ENCODE results near the gene CAMK1D. TPM values are rescaled to one million over a fixed set of nuclear protein-coding genes. Genes with fewer than 3 reads are reported as not detected.

The CAMK1D gene
- total RNA-seq, 2 experiments from 2014 or later = 15.4 to 15.5 TPM

DNA sequence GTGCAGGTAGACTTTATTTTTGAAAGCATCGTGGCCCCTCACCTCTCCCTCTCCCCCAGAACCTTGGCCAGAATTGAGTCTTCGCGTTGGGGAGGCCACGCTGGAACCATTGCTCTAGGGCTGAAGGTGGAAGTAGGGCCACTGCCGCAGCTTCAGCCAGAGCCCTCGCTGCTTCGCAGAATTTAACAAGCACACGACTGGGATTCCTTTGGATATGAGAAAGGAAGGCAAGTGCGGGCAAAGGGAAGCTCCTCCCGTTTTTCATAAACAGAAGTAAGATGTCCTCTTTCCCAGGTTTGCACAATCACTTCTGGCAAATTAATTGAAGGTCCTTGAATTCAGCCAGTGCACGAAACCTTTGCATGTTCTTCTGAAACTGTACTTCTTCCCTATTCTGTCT lies 484.1 kb downstream of the CAMK1D start:
- ChIA-PET POLR2A (no interaction called here), CTCF (interaction anchor here (0.7 to 1.1 kb wide), 2 partner anchors 19 to 555 kb away, joined by 4 read pairs; no protein-coding TSS in a partner anchor)
- Mint-ChIP-seq H3K27ac (no peak overlapping the region), H3K9me3 (no peaks in the 10 kb centered on the region), H3K27me3 (no peaks in the 10 kb centered on the region), H3K4me1 (no peaks in the 10 kb centered on the region), H3K4me3 (no peak overlapping the region), H3K36me3 (ENCODE audit: low read depth) (no peaks in the 10 kb centered on the region)
- DNase-seq = no peak

DNA sequence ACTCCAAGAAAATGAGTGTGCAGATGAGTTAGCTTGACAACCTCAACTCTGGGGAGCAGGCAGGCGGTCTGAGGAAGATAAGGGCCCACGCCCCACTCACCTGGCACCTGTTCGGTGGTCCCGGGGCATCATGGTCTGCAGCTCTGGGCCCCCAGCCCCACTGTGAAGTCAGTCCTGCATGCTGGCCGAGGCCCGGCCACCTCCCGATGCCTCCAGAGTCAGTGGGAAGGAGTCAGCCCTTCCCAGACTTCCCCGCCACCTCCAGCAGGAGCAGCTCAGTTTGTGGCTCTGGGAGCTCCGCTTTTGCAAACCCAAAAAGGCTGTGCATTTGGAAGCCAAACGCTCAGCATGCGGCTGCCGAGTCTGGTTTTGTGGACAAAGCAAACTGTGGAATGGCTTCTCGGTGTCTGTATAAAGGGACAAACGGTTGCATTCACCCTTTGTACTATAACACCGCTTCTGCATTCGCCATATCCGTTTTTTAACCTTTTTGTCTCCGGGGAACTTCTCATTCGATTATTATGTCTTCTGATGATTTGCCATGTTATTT lies 484.8 kb downstream of the CAMK1D start:
- ChIA-PET POLR2A (no interaction called here), CTCF (interaction anchor here (0.7 to 1.1 kb wide), 2 partner anchors 19 to 555 kb away, joined by 4 read pairs; no protein-coding TSS in a partner anchor)
- Mint-ChIP-seq H3K36me3 (ENCODE audit: low read depth) (no peaks in the 10 kb centered on the region), H3K27me3 (no peaks in the 10 kb centered on the region), H3K9me3 (no peaks in the 10 kb centered on the region), H3K4me3 (no peak overlapping the region), H3K4me1 (no peaks in the 10 kb centered on the region), H3K27ac (no peak overlapping the region)
- no peak for DNase-seq

DNA sequence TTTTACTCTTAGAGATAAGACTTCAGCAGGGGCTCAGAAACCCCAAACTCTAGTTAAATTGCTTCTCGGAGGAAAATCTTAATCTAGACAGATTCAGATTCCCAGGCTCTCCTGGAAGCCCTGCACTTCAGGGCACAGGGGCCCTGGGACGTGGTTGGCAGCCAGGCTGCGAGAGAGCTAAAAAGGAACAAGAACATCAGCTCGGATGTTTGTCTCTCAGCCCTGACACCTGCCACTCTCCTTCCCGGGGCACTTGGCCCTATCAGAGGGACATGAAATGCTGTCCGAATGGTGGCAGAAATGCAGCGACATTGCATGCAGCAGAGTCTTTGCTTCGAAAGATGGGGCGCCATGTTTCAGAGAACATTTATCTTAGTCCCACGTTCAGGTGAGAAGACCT lies 485.4 kb downstream of the CAMK1D start:
- CTCF ChIA-PET = no interaction called here
- Mint-ChIP-seq H3K27me3 (no peaks in the 10 kb centered on the region), H3K27ac (no peak overlapping the region), H3K9me3 (no peaks in the 10 kb centered on the region), H3K4me3 (no peak overlapping the region), H3K4me1 (no peaks in the 10 kb centered on the region), H3K36me3 (ENCODE audit: low read depth) (no peaks in the 10 kb centered on the region)
- POLR2A ChIA-PET = no interaction called here
- no peak for DNase-seq

DNA sequence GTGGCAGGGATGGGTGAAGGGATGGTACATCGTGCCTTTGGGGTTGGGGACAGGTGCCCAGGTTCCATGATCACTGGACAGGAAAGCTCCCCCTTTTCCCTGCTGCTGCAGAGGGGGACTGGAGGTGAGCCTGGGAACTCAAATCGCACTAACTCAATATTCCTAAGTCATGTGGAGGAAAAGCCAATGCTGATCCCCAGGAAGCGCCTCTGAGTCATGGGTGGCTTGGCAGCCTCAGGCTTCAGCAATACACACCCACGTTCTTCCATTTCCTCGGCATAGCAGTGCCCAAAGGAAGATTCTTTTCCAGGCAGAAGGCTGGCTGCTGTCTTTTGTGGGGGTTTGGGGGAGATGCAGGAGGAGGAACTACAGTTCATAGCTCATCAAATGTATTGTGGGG lies 486.4 kb downstream of the CAMK1D start:
- no peak overlapping the region for H3K4me3 Mint-ChIP-seq
- no peaks in the 10 kb centered on the region for H3K9me3 Mint-ChIP-seq
- H3K36me3 Mint-ChIP-seq (ENCODE audit: low read depth) = no peaks in the 10 kb centered on the region
- POLR2A ChIA-PET = interaction anchor here (0.6 kb wide), 1 partner anchor 15 kb away, joined by 5 read pairs; no protein-coding TSS in a partner anchor
- H3K27ac Mint-ChIP-seq = no peak overlapping the region
- no peaks in the 10 kb centered on the region for H3K27me3 Mint-ChIP-seq
- CTCF ChIA-PET = interaction anchor here (0.8 kb wide), 1 partner anchor 188 kb away, joined by 3 read pairs; no protein-coding TSS in a partner anchor
- DNase-seq = no peak
- H3K4me1 Mint-ChIP-seq = no peaks in the 10 kb centered on the region

DNA sequence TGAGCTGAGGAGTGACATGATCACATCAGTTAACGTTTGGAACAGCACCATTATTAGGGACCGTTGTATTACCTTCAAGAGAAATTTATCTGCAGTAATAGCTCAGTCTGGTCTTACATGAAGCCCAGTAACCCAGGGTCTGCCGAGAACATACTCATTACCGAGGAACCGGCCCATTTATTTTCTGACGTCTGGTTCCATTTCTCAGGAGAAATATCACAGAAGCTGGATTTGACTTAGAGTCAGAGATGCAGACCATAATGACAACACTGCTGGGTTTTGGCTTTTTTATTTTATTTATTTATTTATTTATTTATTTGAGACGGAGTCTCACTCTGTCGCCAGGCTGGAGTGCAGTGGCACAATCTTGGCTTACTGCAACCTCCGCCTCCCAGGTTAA lies 489.0 kb downstream of the CAMK1D start:
- no peaks in the 10 kb centered on the region for H3K27me3 Mint-ChIP-seq
- ChIA-PET CTCF (no interaction called here), POLR2A (interaction anchor here (0.6 kb wide), 1 partner anchor 18 kb away, joined by 3 read pairs; no protein-coding TSS in a partner anchor)
- no peaks in the 10 kb centered on the region for H3K36me3 Mint-ChIP-seq (ENCODE audit: low read depth)
- no peaks in the 10 kb centered on the region for H3K9me3 Mint-ChIP-seq
- no peaks in the 10 kb centered on the region for H3K4me1 Mint-ChIP-seq
- H3K27ac Mint-ChIP-seq = no peak overlapping the region
- no peak overlapping the region for H3K4me3 Mint-ChIP-seq
- DNase-seq = no peak

DNA sequence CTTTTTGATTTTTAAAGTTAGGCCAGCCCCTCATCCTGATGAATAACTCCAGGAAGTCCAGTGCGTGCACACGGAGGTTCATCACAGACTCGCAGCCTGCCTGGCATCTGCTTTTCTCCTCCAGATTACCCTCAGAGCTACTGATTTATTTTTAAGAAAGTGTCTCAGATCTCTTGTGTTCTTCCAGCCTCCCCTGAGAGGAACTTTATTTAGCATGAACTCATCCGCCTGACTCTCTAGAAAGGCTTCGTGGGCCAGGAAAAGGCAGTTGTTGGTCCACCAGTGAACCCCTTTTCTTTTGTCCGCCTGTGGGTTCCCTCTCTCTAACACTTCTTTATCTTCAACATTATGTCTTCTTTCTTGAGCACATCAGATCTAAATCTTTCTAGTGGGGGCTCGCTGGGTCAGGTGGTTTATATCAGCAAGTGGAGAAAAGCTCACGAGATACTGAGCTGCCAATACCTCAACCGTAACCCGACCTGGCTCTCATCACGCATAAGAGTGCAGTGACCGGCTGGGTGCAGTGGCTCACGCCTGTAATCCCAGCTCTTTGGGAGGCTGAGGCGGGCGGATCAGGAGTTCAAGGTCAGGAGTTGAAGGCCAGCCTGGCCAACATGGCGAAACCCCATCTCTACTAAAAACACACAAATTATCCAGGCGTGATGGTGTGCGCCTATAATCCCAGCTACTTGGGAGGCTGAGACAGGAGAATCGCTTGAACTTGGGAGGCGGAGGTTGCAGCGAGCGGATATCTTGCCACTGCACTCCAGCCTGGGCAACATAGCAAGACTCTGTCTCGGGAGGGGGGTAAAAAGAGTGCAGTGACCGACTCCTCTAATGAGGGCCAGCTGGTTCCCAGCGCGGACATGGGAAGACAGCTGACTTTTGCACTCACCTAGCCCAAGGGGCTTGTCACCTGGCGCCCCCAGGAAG lies 489.9 kb downstream of the CAMK1D start:
- POLR2A ChIA-PET = interaction anchor here (0.6 kb wide), 1 partner anchor 17 kb away, joined by 3 read pairs; no protein-coding TSS in a partner anchor
- CTCF ChIA-PET = no interaction called here
- no peaks in the 10 kb centered on the region for H3K4me1 Mint-ChIP-seq
- H3K36me3 Mint-ChIP-seq (ENCODE audit: low read depth) = no peaks in the 10 kb centered on the region
- no peaks in the 10 kb centered on the region for H3K9me3 Mint-ChIP-seq
- H3K27ac Mint-ChIP-seq = no peak overlapping the region
- H3K4me3 Mint-ChIP-seq = no peak overlapping the region
- DNase-seq = no peak
- H3K27me3 Mint-ChIP-seq = no peaks in the 10 kb centered on the region

DNA sequence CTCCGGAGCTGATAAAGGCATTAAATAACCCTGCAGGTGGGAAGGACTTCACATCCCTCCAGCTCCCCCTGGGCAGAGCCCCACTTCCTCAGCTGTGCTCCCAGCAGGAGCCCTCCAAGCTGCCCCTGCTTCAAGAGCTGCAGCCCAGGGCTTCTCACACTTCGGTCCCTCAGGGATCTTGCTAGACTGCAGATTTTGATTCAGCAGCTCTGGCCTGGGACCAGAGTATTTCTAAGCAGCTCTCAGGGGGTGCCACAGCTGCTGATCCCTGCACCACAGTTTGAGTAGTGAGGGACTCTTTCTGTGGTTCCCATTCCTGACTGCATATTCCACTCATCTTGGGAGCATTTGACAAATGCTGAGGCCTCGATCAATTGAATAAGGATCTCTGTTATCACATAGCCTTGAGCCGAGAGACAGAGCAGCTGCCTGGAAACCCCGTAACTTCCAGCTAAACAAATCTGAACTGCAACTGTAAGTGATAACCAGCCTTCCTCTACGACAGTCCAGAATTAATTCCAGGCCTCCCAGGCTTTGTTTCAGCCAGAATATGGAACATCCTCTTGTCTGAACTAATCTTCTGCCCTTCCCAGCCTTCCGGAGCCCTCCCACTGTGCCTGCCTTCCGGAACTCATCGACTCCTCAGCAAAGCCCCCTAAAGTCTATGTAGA lies 490.7 kb downstream of the CAMK1D start:
- H3K27me3 Mint-ChIP-seq = no peaks in the 10 kb centered on the region
- DNase-seq = no peak
- no peaks in the 10 kb centered on the region for H3K36me3 Mint-ChIP-seq (ENCODE audit: low read depth)
- ChIA-PET CTCF (no interaction called here), POLR2A (no interaction called here)
- H3K9me3 Mint-ChIP-seq = no peaks in the 10 kb centered on the region
- H3K27ac Mint-ChIP-seq = no peak overlapping the region
- H3K4me1 Mint-ChIP-seq = no peaks in the 10 kb centered on the region
- no peak overlapping the region for H3K4me3 Mint-ChIP-seq

DNA sequence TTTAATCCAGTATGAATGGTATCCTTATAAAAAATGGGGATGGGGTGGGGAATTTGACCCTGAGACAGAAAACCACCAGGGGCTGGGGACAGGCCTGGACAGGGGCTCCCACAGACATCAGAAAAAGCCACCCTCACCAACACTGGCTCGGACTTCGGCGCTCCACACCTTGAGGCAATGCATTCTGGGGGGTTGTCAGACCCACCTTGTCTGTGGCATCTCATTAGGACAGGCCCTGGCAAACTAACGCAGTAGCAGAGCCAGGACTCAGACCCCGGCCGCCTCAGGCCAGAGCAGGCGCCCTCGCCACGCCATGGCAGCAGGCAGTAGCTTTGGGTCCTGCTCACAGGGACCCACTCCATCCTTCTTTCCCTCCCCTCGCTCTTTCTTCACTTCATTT lies 492.1 kb downstream of the CAMK1D start:
- H3K27ac Mint-ChIP-seq = no peak overlapping the region
- no peaks in the 10 kb centered on the region for H3K36me3 Mint-ChIP-seq (ENCODE audit: low read depth)
- H3K27me3 Mint-ChIP-seq = no peaks in the 10 kb centered on the region
- no peak for DNase-seq
- H3K4me3 Mint-ChIP-seq = no peak overlapping the region
- POLR2A ChIA-PET = no interaction called here
- H3K9me3 Mint-ChIP-seq = no peaks in the 10 kb centered on the region
- CTCF ChIA-PET = no interaction called here
- no peaks in the 10 kb centered on the region for H3K4me1 Mint-ChIP-seq

DNA sequence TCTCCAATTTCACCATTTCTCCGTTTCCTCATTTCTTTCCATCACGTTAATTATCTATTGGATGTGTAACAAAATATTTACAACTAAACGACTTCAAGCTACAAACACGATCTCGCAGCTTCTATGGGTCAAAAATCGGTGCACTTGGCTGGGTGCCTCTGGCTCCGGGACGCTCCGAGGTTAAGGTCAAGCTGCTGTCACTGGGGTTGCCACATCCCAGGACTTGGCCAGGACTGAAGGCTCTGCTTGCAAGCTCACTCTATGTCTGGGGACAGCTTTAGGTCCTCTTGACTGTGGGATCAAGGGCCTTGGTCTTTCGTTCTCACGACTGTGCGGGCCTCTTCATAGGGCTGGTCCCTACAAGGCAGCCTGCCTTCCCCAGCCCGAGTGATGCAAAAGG lies 492.5 kb downstream of the CAMK1D start:
- Mint-ChIP-seq H3K4me1 (no peaks in the 10 kb centered on the region), H3K27ac (no peak overlapping the region), H3K27me3 (peaks cover under 1% of the 10 kb centered on the region), H3K9me3 (no peaks in the 10 kb centered on the region), H3K36me3 (ENCODE audit: low read depth) (no peaks in the 10 kb centered on the region), H3K4me3 (no peak overlapping the region)
- ChIA-PET CTCF (no interaction called here), POLR2A (no interaction called here)
- no peak for DNase-seq

DNA sequence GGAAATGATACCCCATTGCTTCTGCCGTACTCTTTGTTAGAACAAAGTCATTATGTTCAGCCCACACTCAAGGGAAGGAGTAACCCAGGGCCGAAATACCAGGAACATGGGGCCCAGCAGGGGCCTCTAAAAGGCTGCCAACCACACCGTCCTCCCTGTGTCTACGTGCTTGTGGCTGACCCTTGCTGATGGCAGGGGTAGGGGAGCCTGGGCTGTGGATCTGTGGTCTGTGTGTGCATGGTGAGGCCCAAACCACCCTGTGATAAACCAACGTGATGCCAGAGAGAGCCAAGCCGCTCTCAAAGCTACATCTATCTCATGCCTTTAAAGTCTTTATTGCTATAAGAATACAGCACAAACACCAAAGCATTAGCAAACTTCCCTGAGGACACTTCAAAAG lies 493.0 kb downstream of the CAMK1D start:
- H3K4me1 Mint-ChIP-seq = no peaks in the 10 kb centered on the region
- no peak overlapping the region for H3K27ac Mint-ChIP-seq
- H3K27me3 Mint-ChIP-seq = peaks cover 5% of the 10 kb centered on the region
- no peak overlapping the region for H3K4me3 Mint-ChIP-seq
- ChIA-PET POLR2A (no interaction called here), CTCF (no interaction called here)
- DNase-seq = no peak
- H3K9me3 Mint-ChIP-seq = no peaks in the 10 kb centered on the region
- no peaks in the 10 kb centered on the region for H3K36me3 Mint-ChIP-seq (ENCODE audit: low read depth)

DNA sequence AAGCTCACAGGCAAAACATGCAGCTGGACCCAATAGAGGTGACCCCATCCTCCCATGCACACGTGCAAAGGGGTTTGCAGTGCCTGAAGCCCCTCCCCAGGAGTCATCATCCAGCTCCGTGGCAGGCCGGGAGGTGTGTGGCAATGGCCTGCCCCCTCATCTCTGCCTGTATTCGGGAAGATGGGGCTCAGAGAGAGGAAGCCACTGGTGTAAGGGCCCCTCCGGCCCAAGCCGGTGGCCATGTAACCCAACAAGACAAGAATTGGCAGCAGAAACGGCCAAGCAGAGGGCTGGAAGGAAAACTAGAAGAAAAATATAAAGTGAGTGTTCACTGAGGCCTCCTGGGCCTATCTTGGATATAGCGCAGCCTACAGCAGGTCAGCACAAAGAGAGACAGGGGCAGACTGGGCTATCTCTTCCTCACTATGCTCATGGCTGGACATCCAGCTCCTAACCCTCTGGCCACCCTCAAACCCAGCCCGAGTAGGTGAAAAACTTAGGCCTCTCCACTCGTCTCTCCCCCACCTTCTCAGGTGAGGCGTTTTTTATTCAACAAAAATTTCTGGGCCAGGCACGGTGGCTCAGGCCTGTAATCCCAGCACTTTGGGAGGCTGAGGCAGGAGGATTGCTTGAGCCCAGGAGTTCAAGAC lies 494.1 kb downstream of the CAMK1D start:
- no peak overlapping the region for H3K27ac Mint-ChIP-seq

DNA sequence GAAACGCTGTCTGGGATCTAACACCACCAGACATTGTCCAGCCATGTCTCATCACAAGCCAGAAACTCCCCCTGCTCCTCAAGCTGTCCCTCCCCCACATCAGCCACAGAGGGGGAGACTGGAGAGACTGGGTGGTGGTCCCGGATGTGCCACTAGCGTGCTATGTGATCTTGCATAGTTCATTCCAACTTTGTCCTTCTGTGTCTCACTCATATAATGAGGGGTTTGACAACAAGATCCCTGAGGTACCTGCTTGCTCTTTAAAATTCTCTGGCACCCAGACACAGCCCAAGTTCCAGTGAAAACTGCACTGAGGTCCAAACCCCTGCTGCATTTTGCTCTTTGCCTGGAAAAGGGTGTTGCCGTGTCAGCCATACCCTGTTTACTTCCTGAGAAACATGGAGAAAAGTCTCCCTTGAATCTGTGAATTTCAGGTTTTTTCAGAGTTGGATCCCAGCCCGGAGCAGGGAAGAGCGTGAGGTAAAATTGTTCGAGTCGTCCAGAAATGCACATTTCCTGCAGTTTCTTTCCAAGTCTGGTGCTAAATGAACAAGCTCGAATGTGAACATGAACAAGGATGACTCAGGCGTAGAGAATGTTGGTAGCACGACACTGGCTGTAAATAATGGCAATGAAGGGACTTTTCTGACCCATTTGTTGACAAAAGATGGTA lies 495.6 kb downstream of the CAMK1D start:
- no peaks in the 10 kb centered on the region for H3K9me3 Mint-ChIP-seq
- H3K36me3 Mint-ChIP-seq (ENCODE audit: low read depth) = no peaks in the 10 kb centered on the region
- no peak for DNase-seq
- POLR2A ChIA-PET = no interaction called here
- peaks cover 5% of the 10 kb centered on the region for H3K27me3 Mint-ChIP-seq
- no peak overlapping the region for H3K4me3 Mint-ChIP-seq
- H3K27ac Mint-ChIP-seq = no peak overlapping the region
- H3K4me1 Mint-ChIP-seq = no peaks in the 10 kb centered on the region
- CTCF ChIA-PET = interaction anchor here (1.1 kb wide), 1 partner anchor 30 kb away, joined by 3 read pairs; no protein-coding TSS in a partner anchor

More for the DNA sequence above, 494.1 kb downstream of the CAMK1D start:
- H3K9me3 Mint-ChIP-seq = no peaks in the 10 kb centered on the region
- peaks cover 5% of the 10 kb centered on the region for H3K27me3 Mint-ChIP-seq
- DNase-seq = no peak
- no peaks in the 10 kb centered on the region for H3K4me1 Mint-ChIP-seq
- H3K36me3 Mint-ChIP-seq (ENCODE audit: low read depth) = no peaks in the 10 kb centered on the region
- ChIA-PET CTCF (no interaction called here), POLR2A (no interaction called here)
- no peak overlapping the region for H3K4me3 Mint-ChIP-seq
